Sciatic nerve (tissue), 2 donors: ENCODE data around the gene SYCE1L. TPM values are rescaled to one million over a fixed set of nuclear protein-coding genes. Genes with fewer than 3 reads are reported as not detected.

ENCODE experiments used
- ATAC-seq: fragments of 200-7000 bp; cut with Tn5 transposase; one replicate; pipeline ENCODE4 v1.9.1; 2020; ENCODE audit warnings: mild to moderate bottlenecking, moderate library complexity
- DNase-seq: peaks from one replicate; pipeline ENCODE4 v3.0.0-alpha.2; 2020; ENCODE audit warnings: low spot score
- intact Hi-C: fragments of 100-400 bp; cut with DNase I; formaldehyde crosslinking; loops from one replicate; pipeline ENCODE4 v1.14.2; 2022
- total RNA-seq: library from RNA; stranded (reverse); fragmentation: NEBNext Ultra II Directional; extraction: Animal tissue kit (Norgen Biotek cat#: 25700); gene quantifications from one replicate; pipeline ENCODE4 v1.2.1, GENCODE V29; 2021
- donor health status: DM: no; HTN: no; CAD: no.
- donor health status: DM: no; HTN: no; CAD: no.

The SYCE1L gene
- total RNA-seq, 1 donor from 2014 or later, result 3.9 TPM

DNA sequence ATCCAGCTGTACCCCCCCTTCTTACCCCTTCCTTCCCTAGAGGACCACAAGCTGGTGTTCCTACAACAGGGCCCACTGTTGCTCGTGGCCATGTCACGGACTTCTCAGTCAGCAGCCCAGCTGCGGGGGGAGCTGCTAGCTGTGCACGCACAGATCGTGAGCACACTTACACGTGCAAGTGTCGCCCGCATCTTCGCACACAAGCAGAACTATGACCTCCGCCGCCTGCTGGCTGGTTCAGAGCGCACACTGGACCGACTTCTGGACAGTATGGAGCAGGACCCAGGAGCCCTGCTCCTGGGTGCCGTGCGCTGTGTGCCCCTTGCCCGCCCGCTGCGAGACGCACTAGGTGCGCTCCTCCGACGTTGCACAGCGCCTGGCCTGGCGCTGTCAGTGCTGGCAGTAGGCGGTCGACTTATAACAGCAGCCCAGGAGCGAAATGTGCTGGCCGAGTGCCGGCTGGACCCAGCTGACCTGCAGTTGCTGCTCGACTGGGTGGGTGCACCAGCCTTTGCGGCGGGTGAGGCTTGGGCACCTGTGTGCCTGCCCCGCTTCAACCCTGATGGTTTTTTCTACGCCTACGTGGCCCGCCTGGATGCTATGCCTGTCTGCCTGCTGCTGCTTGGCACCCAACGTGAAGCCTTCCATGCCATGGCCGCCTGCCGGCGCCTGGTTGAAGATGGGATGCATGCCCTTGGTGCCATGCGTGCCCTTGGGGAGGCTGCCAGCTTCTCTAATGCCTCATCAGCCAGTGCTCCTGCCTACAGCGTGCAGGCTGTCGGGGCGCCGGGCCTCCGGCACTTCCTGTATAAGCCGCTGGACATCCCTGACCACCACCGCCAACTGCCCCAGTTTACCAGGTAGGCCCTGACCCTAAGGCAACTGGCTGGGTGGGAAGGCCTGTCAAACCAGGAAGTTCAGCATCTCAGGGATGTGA, 4.6 kb upstream of the SYCE1L start:
- ATAC-seq, result no peak
- no peak for DNase-seq
- intact Hi-C loops, result no loop called here

GRCh38 chr16:77195411-77195810, 3.8 kb upstream of the SYCE1L start:
- no peak for DNase-seq
- intact Hi-C loops, result no loop called here
- ATAC-seq, result no peak

DNA sequence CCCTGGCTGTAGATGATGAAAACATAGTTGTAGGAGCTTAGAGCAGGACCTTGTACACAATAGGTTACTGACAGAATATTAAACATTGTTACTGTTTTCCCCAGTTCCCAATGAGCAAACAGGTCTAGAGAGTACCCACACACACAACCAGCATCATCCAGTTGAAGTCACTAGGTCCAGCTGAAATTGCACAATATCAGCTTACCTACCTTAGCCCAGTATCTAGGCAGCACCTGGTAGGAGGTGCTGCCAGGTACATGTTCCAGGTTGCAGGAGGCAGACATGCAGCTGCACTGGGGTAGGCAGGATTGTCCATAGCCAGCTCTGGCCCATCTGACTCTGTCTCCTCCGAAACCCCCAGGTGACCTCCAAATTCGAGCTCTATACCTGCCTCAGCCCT, 1.5 kb upstream of the SYCE1L start:
- DNase-seq, result no peak
- ATAC-seq, result no peak
- intact Hi-C loops, result no loop called here

GRCh38 chr16:77206533-77206932, 7.3 kb downstream of the SYCE1L start:
- ATAC-seq, result no peak
- intact Hi-C loops, result no loop called here

DNA sequence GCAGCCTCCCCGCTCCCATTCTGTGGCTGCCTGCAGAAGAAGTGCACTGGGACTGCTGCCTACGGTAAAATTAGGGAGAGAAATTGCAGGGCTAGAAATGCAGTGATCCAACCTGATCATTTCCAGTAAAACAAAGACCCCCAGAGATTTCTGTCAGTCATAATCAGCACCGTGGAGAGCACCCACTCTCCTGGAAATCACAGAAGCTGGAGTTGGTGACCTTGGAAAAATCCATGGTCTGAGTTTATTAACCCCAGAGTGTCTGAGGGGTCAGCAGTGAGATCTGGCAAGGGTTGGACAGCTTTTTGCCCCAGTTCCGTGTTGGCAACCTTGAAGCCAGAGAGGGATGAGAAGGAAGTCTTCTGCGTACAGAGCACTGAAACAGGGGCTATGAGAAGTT, 7.8 kb downstream of the SYCE1L start:
- intact Hi-C loops, result no loop called here
- ATAC-seq (no peak), DNase-seq (no peak)

More at GRCh38 chr16:77206533-77206932, 7.3 kb downstream of the SYCE1L start:
- DNase-seq, result no peak

- ATAC-seq, result no peak
- intact Hi-C loops, result no loop called here
Measured at GRCh38 chr16:77208382-77208781, 9.2 kb downstream of the SYCE1L start.

GRCh38 chr16:77211880-77212740, 12.9 kb downstream of the SYCE1L start:
- DNase-seq (no peak), ATAC-seq (peak; percentile 74)
- intact Hi-C loops, result no loop called here

More at GRCh38 chr16:77208382-77208781, 9.2 kb downstream of the SYCE1L start:
- DNase-seq, result no peak

- ATAC-seq (peak; percentile 93), DNase-seq (peak; percentile 80)
- intact Hi-C loops, result no loop called here
Measured at GRCh38 chr16:77212741-77213541, 13.7 kb downstream of the SYCE1L start.

DNA sequence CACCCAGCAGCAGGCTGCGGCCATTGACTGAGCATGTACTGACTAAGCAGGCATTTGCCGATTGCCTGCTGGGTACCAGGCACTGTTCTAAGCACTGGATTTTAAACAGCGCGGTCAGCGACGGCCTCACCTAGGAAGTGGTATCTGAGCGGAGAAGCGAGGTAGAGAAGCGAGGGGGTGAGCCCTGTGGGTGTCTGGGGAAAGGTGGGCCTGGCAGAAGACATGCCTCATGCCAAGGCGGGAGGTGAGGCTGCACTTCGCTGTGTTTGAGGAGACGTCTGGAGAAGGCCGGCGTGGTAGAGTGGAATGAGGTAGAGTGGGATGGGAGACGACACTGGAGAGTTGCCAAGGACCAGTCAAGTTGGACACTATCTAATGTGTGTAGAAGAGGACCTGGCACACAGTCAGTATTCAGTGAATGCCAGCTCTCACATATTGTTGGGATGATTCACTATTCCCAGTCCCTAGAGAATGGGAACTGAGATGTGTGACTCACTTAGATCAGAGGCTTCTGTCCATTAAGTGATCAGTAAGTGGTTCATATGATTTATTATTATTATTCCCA, 14.4 kb downstream of the SYCE1L start:
- intact Hi-C loops, result no loop called here
- DNase-seq (no peak), ATAC-seq (peak; percentile 20)

GRCh38 chr16:77214411-77215138, 15.4 kb downstream of the SYCE1L start:
- intact Hi-C loops, result no loop called here
- no peak for ATAC-seq

GRCh38 chr16:77219437-77219836, 20.2 kb downstream of the SYCE1L start:
- intact Hi-C loops, result no loop called here
- ATAC-seq, result no peak
- no peak for DNase-seq

More at GRCh38 chr16:77214411-77215138, 15.4 kb downstream of the SYCE1L start:
- DNase-seq, result no peak

- DNase-seq (no peak), ATAC-seq (no peak)
- intact Hi-C loops, result no loop called here
Measured at GRCh38 chr16:77220427-77220826, 21.2 kb downstream of the SYCE1L start.

GRCh38 chr16:77221482-77221881, 22.3 kb downstream of the SYCE1L start:
- intact Hi-C loops, result no loop called here
- DNase-seq (no peak), ATAC-seq (no peak)

- intact Hi-C loops, result no loop called here
Measured at GRCh38 chr16:77223184-77223583, 24.0 kb downstream of the SYCE1L start.

DNA sequence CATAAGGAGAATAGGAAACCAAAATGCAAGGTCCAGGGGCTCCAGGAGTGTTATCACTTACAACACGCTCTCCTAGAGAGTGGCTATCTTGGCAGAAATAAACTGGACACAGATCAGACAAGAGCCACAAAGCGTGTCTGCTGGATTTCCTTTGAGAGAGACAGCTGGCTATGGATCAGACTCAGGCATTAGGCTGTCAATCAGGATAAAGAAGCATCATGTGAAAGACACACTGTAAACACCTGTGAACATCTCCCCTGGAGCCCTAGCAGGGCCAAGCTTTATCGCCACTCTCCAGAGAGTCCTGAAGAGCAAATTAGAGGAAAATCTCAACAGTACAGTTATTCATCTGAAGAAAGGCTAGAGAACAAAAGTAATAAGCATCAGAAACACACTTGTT, 26.0 kb downstream of the SYCE1L start:
- ATAC-seq (no peak), DNase-seq (no peak)
- intact Hi-C loops, result no loop called here

More at GRCh38 chr16:77223184-77223583, 24.0 kb downstream of the SYCE1L start:
- ATAC-seq (no peak), DNase-seq (no peak)

DNA sequence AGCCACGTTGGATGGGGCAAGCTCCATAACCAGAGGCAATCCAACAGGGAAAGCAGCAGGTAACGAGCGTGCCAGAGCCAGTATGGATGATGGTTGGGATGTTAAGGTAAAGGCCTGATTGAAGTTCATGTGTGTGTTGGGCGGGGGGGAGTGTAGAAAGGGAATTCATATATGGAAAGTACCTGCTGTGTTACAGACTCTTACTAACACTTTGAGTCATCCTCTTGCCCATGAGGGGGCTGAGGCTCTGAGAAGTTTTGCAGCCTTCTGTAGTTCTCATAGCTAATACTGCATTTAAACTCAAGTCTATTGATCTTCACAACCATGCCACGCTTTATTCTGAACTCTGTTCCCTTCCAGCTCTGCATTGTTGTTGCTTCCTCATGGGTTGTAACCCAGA, 28.5 kb downstream of the SYCE1L start:
- ATAC-seq, result no peak
- intact Hi-C loops, result no loop called here
- DNase-seq, result no peak

DNA sequence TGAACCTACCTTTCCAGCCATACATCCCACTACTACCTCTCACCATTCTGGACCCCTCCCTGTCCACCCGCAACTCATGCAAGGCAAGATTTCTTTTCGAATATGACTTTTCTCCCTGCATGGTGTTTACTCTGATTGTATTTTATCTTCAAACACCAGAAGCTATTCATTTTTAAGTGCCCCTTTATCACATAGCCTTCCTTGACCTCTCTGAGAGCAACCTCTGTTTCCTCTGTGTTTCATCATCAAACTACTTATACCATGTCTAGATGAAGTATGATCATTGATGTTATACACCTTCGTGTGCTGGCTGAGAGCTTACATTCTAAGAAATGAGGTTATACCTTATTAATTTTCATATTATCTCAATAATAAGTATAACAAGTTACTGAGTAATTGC, 31.8 kb downstream of the SYCE1L start:
- DNase-seq (no peak), ATAC-seq (no peak)
- intact Hi-C loops, result no loop called here
